ENCODE results near the gene RAB36.

The RAB36 gene

DNA sequence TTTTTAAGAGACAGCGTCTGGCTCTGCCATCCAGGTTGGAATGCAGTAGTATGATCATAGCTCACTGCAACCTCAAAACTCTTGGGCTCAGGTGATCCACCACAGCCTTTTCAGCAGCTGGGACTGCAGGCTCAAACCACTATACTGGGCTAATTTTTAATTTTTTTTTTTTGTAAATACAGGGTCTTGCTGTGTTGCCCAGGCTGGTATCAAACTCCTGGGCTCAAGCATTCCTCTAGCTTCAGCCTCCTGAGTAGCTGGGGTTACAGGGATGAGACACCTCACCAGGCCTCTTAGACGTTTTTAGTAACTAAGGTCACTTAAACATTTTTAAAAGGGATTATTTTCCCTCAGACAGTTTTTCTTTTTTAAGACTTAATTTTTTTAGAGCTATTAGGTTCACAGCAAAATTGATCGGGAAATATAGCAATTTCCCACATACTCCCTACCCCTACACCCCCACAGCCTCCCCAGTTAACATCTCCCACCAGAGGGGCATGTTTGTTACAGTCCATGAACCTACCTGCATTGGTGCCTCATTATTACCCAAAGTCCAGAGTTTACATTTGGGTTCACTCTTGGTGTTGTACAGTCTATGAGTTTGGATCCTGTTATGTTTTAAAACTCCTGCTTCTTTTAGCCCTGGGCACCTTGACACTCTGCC lies 39.0 kb downstream of the RAB36 start:
- Mint-ChIP-seq H3K27me3 (ENCODE audit: low read depth) (peaks cover 22% of the 10 kb centered on the region), H3K4me1 (peaks cover 39% of the 10 kb centered on the region), H3K4me3 (peak overlapping the region; percentile 68 to 69 (median 69)), H3K9me3 (no peaks in the 10 kb centered on the region), H3K27ac (peak overlapping the region in 2 of 3 experiments; percentile 13 to 50), H3K36me3 (ENCODE audit: low read depth) (peaks cover 30% of the 10 kb centered on the region)
- TF ChIP-seq, protein P1, sequence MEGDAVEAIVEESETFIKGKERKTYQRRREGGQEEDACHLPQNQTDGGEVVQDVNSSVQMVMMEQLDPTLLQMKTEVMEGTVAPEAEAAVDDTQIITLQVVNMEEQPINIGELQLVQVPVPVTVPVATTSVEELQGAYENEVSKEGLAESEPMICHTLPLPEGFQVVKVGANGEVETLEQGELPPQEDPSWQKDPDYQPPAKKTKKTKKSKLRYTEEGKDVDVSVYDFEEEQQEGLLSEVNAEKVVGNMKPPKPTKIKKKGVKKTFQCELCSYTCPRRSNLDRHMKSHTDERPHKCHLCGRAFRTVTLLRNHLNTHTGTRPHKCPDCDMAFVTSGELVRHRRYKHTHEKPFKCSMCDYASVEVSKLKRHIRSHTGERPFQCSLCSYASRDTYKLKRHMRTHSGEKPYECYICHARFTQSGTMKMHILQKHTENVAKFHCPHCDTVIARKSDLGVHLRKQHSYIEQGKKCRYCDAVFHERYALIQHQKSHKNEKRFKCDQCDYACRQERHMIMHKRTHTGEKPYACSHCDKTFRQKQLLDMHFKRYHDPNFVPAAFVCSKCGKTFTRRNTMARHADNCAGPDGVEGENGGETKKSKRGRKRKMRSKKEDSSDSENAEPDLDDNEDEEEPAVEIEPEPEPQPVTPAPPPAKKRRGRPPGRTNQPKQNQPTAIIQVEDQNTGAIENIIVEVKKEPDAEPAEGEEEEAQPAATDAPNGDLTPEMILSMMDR (IDR thresholded peaks at IDR 0.05; ENCODE audit: unreplicated experiment in 3 of 3) = no peak

DNA sequence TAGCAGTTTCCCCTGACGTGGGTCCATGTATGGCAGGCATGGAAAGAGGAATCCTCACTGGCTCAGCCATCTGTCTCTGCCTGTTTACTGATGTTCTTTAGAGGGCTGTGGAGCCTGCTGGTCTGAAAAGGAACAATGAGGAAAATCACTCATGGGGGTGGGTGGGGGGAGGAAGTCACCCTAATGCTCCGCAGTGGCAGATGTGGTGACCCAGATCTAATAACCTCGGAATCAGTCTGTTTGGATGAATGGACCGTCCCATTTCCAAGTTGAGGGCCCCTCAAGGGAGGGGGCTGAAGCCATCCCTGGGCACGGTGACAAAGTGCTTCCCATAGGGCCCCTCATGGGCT lies 39.5 kb downstream of the RAB36 start:
- peak overlapping the region in 2 of 3 experiments; percentile 13 to 50 for H3K27ac Mint-ChIP-seq
- H3K4me1 Mint-ChIP-seq = peaks cover 39% of the 10 kb centered on the region
- H3K9me3 Mint-ChIP-seq = no peaks in the 10 kb centered on the region
- TF ChIP-seq, protein P1 (IDR thresholded peaks at IDR 0.05; ENCODE audit: unreplicated experiment in 3 of 3) = no peak
- H3K36me3 Mint-ChIP-seq (ENCODE audit: low read depth) = peaks cover 32% of the 10 kb centered on the region
- H3K27me3 Mint-ChIP-seq (ENCODE audit: low read depth) = peaks cover 22% of the 10 kb centered on the region
- peak overlapping the region; percentile 56 to 69 (median 66) for H3K4me3 Mint-ChIP-seq

DNA sequence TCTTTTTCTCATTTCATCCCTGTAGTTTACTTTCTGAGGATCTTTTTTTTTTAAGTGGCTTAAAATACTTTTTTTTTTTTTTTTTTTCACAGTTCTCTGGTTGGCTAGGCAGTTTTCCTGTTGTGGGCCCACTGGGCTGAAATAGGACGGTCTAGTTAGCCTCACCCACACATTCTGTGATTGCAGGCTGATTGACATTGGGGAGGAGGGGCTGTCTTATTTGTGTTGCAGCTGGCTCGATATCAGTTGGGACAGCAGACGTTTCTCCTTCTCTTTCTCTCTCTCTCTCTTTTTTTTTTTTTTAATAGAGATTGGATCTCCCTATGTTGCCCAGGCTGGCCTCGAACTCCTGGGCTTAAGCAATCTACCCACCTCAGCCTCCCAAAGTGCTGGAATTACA lies 41.9 kb downstream of the RAB36 start:
- TF ChIP-seq, protein P1 (IDR thresholded peaks at IDR 0.05; ENCODE audit: unreplicated experiment in 3 of 3) = no peak
- Mint-ChIP-seq H3K4me3 (no peak overlapping the region), H3K36me3 (ENCODE audit: low read depth) (peaks cover 38% of the 10 kb centered on the region), H3K4me1 (peaks cover 35% of the 10 kb centered on the region), H3K27ac (no peak overlapping the region), H3K27me3 (ENCODE audit: low read depth) (peaks cover 15% of the 10 kb centered on the region), H3K9me3 (no peaks in the 10 kb centered on the region)

DNA sequence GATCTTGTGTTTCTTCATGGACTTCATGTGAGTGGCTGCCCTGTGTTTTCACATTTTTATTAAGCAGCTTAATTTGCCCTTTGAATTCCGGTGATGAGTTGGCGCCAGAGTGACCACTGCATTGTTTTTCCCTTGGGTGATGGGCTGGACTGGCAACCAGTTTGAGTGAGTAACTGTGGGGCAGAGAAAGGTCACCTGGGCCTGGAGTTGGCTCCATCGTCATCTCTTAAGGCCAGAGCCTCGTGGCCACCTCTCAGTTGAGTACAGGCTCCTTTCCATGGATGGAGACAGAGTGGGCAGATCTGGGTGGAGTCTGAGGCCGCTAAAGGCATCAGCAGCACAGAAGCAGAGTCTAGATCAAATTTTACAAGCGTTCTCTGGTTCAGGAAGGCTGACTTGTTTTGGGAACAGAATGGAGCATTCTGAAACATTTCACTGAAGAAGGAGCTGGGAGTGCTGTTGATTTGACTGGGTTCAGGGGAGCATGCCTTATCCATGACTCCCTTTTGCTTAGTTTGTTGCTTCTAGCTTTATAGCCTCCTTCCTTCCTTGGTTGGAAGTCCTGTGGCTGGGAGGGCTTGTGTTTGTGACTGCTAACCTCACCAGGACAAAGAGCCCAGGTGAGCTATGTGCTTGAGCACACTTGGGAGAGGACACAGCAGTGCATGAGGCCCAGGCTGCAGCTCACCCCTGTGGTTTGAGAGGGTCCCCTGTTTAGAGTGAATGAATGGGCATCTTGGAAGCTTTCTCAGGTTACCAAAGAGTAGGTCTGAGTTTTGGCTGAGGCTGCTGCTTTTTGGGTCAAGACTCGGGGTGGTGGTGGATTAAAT lies 42.8 kb downstream of the RAB36 start:
- peaks cover 43% of the 10 kb centered on the region for H3K36me3 Mint-ChIP-seq (ENCODE audit: low read depth)
- no peak overlapping the region for H3K27ac Mint-ChIP-seq
- peaks cover 12% of the 10 kb centered on the region for H3K27me3 Mint-ChIP-seq (ENCODE audit: low read depth)
- TF ChIP-seq, protein P1 (IDR thresholded peaks at IDR 0.05; ENCODE audit: unreplicated experiment in 3 of 3) = no peak
- H3K4me3 Mint-ChIP-seq = no peak overlapping the region
- H3K9me3 Mint-ChIP-seq = no peaks in the 10 kb centered on the region
- H3K4me1 Mint-ChIP-seq = peaks cover 29% of the 10 kb centered on the region

DNA sequence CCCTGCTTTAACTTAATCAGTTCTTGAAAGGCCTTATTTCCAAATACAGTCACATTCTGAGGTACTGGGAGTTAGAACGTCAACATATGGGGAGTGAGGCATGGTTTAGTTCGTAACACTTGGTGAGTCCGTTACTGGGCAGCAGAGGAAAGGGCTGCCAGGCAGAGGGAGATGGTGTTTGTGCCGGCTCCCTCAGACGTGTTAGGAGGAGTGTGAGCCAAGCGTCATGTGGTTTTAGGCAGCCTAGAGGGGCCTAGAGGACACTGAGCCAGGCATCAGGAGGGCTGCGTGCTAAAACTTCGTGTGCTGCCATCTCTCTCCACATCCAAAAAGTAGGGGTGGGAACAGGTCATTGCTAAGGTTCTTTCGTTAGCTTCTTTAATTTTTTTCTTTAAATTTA lies 45.2 kb downstream of the RAB36 start:
- Mint-ChIP-seq H3K27ac (no peak overlapping the region), H3K27me3 (ENCODE audit: low read depth) (peaks cover 12% of the 10 kb centered on the region), H3K36me3 (ENCODE audit: low read depth) (peaks cover 39% of the 10 kb centered on the region), H3K9me3 (no peaks in the 10 kb centered on the region), H3K4me1 (peaks cover 19% of the 10 kb centered on the region), H3K4me3 (no peak overlapping the region)
- TF ChIP-seq, protein P1 (IDR thresholded peaks at IDR 0.05; ENCODE audit: unreplicated experiment in 3 of 3) = no peak
